Chondrocyte (in vitro differentiated cells): ENCODE data around the gene LTBP2. TPM values are rescaled to one million over a fixed set of nuclear protein-coding genes. Genes with fewer than 3 reads are reported as not detected.
A peak's percentile ranks its signal among the peaks of the same experiment; 100 is the strongest.

ENCODE experiments used
- DNase-seq: peaks from one replicate; pipeline ENCODE4 v3.0.0; 2021; ENCODE audit warnings: mixed read lengths, low spot score
- H3K27ac Mint-ChIP-seq: one replicate; pipeline ENCODE4 v1.8.0; 2021; ENCODE audit warnings: mild to moderate bottlenecking, moderate library complexity, mixed read lengths; ENCODE audit not compliant: unreplicated experiment
- H3K27me3 Mint-ChIP-seq: 2 replicates; pipeline ENCODE4 v1.8.0; 2021; ENCODE audit warnings: low read depth, mixed read lengths
- H3K36me3 Mint-ChIP-seq: 2 replicates; pipeline ENCODE4 v1.8.0; 2021; ENCODE audit warnings: low read depth, mixed read lengths
- H3K4me1 Mint-ChIP-seq: 2 replicates; pipeline ENCODE4 v1.8.0; 2021; ENCODE audit warnings: low read depth, mild to moderate bottlenecking, mixed read lengths
- H3K4me3 Mint-ChIP-seq: one replicate; pipeline ENCODE4 v1.8.0; 2021; ENCODE audit warnings: mild to moderate bottlenecking, moderate library complexity, mixed read lengths; ENCODE audit not compliant: unreplicated experiment
- H3K9me3 Mint-ChIP-seq: 2 replicates; pipeline ENCODE4 v1.8.0; 2021; ENCODE audit warnings: low read depth, mixed read lengths
- CTCF ChIP-seq: fragments of 200-600 bp; sonication (generic); IDR thresholded peaks from 2 replicates; pipeline ENCODE4 v1.5.0; 2021; ENCODE audit warnings: antibody characterized with exemption, mild to moderate bottlenecking, moderate library complexity
- total RNA-seq: library from RNA; stranded (reverse); gene quantifications from 3 replicates; pipeline ENCODE4 v1.2.1, GENCODE V29; 2021

Gene LTBP2
- total RNA-seq, 1 donor from 2014 or later: 215 TPM

- Mint-ChIP-seq H3K4me3 (no peak overlapping the region), H3K27me3 (no peaks in the 10 kb centered on the region), H3K27ac (peak overlapping the region; percentile 23), H3K4me1 (peaks cover 61% of the 10 kb centered on the region), H3K36me3 (peaks cover 12% of the 10 kb centered on the region), H3K9me3 (peaks cover 4% of the 10 kb centered on the region)
- DNase-seq: no peak
- TF ChIP-seq CTCF: no peak
Measured at GRCh38 chr14:74655599-74656395, 43.8 kb upstream of the LTBP2 start.

- no peak overlapping the region for H3K4me3 Mint-ChIP-seq
- no peaks in the 10 kb centered on the region for H3K27me3 Mint-ChIP-seq
- H3K9me3 Mint-ChIP-seq: peaks cover 4% of the 10 kb centered on the region
- peaks cover 12% of the 10 kb centered on the region for H3K36me3 Mint-ChIP-seq
- no peak for DNase-seq
- TF ChIP-seq CTCF: no peak
- no peak overlapping the region for H3K27ac Mint-ChIP-seq
- H3K4me1 Mint-ChIP-seq: peaks cover 61% of the 10 kb centered on the region
Measured at GRCh38 chr14:74654931-74655330, 42.9 kb upstream of the LTBP2 start.

GRCh38 chr14:74653386-74654138, 41.5 kb upstream of the LTBP2 start:
- no peak for DNase-seq
- no peak overlapping the region for H3K27ac Mint-ChIP-seq
- H3K9me3 Mint-ChIP-seq: peaks cover 3% of the 10 kb centered on the region
- H3K36me3 Mint-ChIP-seq: peaks cover 7% of the 10 kb centered on the region
- no peak overlapping the region for H3K4me3 Mint-ChIP-seq
- H3K27me3 Mint-ChIP-seq: no peaks in the 10 kb centered on the region
- TF ChIP-seq CTCF: no peak
- H3K4me1 Mint-ChIP-seq: peaks cover 61% of the 10 kb centered on the region

- peaks cover 5% of the 10 kb centered on the region for H3K36me3 Mint-ChIP-seq
- DNase-seq: no peak
- no peak overlapping the region for H3K27ac Mint-ChIP-seq
- TF ChIP-seq CTCF: no peak
- no peaks in the 10 kb centered on the region for H3K9me3 Mint-ChIP-seq
- H3K4me3 Mint-ChIP-seq: no peak overlapping the region
- H3K4me1 Mint-ChIP-seq: peaks cover 67% of the 10 kb centered on the region
- H3K27me3 Mint-ChIP-seq: no peaks in the 10 kb centered on the region
Measured at GRCh38 chr14:74652541-74652940, 40.5 kb upstream of the LTBP2 start.

GRCh38 chr14:74650927-74651686, 39.1 kb upstream of the LTBP2 start:
- H3K36me3 Mint-ChIP-seq: peaks cover 2% of the 10 kb centered on the region
- H3K9me3 Mint-ChIP-seq: no peaks in the 10 kb centered on the region
- DNase-seq: no peak
- no peaks in the 10 kb centered on the region for H3K27me3 Mint-ChIP-seq
- no peak overlapping the region for H3K27ac Mint-ChIP-seq
- no peak for TF ChIP-seq CTCF
- H3K4me1 Mint-ChIP-seq: peaks cover 68% of the 10 kb centered on the region
- no peak overlapping the region for H3K4me3 Mint-ChIP-seq
